Stimulated activated CD8-positive, alpha-beta memory T cell treated with anti-CD3 and anti-CD28 coated beads, Interleukin-4, amount 100 ng/mL, for 1 hour (primary cell): ENCODE measurements around the gene UBE2E1.

ENCODE experiments used
- DNase-seq, 2 donors: peaks; one replicate each; pipeline ENCODE4 v3.0.0-alpha.2; 2020; ENCODE audit warnings: low read depth in 2 of 2, low spot score in 1 of 2

UBE2E1 gene

DNA sequence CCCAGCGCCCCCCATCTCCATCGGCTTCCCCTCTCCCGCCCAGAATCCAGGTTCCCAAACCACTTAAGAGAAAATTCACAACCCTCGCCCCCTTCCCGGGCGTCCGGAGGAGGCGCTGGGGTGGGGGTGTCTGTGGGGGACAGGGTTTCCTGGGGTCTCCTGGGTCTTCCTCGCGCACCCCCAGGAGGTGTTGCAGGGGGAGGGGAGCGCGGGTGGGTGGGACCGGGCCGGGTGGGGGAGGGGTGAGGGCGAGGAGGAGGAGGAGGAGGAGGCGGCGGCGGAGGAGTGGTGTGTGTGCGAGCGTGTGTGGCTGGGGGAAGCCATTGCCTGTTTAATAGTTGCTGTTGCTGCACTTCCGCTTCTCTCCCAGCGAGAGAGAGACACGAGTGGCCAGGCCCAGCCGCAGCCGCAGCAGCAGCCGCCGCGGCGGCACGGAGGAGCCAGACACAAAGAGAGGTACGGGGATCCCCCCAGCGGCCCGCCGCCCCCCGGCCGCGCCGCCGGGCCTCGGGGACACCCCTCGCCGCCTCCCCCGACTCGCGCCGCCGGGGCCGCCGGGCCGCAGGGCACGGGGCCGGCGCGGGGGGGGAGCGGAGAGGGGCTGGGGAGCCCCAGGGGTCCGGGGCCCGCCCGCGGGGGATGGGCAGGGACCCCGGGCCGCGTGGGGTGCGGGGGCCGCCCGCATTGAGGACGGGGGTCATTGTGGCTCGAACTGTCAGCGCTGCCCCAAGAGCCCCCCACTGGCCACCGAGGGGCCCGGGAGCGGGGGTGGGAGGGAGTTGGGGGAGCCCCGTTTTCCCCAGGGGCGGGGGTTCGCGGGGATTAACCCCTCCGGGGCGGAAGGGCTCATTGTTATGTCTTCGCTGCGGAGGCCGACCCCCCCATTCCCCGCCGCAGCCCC, at the start of gene UBE2E1:
TSS of gene UBE2E1 (plus strand) at position 323 of the 901 bp plus-strand sequence. CDS start 1,315 bp downstream, outside the sequence.
- DNase-seq, result peak; percentile 28 to 43

GRCh38 chr3:23756206-23756840, 49.4 kb upstream of the UBE2E1 start:
- no peak for DNase-seq

DNA sequence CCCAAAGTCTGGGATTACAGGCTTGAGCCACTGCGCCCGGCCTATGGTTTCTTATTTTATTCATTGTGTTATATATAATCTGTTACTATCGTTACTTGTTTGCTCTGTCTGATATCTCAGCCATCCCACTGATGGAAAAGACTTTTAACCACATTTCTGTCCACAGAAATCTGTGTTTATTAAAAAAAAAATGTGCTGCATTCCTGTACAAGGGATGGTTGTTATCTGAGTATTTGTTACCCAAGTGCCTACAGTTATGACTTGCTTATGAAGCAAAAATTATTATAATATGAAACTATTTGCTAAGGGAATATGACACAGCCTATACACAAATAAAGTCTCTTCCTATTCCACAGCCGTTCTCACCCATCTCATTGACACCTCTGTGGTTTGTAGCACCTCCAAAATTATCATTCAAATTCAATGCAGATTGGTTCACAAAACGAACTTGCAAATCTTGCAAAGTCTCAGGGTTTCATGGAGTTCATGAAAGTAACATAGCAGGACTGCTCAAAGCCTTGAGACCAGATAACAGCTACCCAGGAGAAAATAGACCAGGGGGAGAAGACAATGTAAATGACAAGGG, 47.4 kb upstream of the UBE2E1 start:
- no peak for DNase-seq

GRCh38 chr3:23760325-23760724, 45.4 kb upstream of the UBE2E1 start:
- no peak for DNase-seq

GRCh38 chr3:23760871-23761373, 44.8 kb upstream of the UBE2E1 start:
- no peak for DNase-seq

DNA sequence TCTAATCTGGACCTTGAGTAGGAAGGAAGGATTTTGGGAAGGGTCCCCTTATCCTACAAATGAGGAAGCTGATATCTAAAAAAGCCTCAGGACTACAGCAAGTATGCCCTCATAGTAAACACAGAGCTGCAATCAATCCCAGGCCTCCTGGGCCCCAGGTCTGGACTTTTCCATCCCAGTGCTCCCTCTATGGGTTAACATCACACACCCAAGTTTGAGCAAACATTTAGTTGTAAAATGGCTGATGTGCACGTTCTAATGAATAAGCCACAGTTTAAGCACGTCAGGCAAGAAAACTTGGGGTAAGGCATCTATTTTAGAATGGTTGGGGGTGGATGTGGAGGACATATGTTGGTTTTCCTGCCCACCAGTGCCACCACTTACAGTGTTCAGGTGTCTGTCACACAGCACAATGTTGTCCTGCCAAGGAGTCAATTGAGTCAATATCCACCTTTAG, 44.3 kb upstream of the UBE2E1 start:
- DNase-seq, result no peak

- no peak for DNase-seq
Observed at GRCh38 chr3:23762214-23762613, 43.5 kb upstream of the UBE2E1 start.

DNA sequence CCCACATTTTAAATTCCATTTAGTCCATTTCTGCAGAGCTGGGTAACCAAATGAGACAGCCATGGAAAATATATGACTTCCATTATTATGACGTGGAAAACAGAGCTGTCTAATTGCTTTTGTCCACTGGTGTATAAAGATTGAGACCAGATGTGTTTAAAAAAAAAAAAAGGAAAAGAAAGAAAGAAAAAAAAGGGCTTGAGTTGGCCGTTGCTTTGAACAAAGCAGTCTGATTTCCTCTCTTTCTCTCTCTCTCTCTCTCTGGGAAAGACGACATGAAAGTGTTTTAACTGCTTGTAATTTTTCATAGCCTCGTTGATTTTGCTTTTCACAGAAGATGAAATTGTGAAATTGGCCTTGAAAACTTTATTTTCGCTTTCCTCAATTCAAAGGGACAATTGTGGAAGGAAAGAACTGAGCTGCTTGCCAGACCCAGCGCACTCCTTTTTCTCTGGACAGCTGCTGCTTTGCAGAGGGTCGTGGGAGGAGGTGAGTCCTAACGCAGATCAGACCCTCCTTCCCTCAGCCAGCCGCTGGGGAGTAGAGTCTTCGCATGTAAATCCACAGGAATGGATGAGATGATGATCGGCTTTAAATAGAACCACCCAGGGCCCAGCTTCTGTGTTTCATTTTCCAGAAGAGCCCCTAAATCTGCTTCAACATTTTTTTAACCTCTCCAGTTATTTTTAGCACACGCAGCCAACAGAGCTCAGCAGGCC, 42.8 kb upstream of the UBE2E1 start:
- no peak for DNase-seq

GRCh38 chr3:23764407-23764806, 41.3 kb upstream of the UBE2E1 start:
- no peak for DNase-seq

- DNase-seq, result no peak
Observed at GRCh38 chr3:23767546-23767945, 38.2 kb upstream of the UBE2E1 start.

DNA sequence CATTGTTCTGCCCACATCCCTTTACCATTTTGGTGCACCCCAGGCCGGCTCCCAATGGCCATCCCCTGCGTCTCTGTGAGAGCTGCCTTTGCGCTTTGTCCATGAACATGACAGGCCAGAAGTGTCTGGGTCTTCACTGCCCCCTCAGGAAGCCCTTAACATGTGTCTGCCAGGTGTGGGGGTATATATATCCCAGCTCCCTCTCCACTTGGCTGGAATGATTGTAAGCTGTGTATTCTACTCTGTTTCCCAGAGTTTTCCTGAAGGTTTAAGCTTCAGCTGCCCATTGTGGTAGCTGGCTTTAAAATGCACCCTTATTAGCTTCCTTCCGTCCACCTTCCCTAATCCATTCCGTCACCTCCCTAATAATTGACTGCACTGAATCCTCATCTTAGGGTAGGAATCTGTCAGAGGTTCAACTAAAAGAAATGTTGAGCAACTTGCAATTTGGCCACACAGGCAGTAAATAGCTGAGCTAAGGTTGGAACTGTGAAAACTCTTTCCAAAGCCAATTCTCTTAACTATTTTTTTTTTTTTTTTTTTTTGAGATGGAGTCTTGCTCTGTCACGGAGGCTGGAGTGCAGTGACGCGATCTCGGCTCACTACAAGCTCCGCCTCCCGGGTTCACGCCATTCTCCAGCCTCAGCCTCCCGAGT, 30.4 kb upstream of the UBE2E1 start:
- DNase-seq, result no peak

- no peak for DNase-seq
Observed at GRCh38 chr3:23776352-23776891, 29.3 kb upstream of the UBE2E1 start.

GRCh38 chr3:23778446-23778845, 27.3 kb upstream of the UBE2E1 start:
- no peak for DNase-seq

DNA sequence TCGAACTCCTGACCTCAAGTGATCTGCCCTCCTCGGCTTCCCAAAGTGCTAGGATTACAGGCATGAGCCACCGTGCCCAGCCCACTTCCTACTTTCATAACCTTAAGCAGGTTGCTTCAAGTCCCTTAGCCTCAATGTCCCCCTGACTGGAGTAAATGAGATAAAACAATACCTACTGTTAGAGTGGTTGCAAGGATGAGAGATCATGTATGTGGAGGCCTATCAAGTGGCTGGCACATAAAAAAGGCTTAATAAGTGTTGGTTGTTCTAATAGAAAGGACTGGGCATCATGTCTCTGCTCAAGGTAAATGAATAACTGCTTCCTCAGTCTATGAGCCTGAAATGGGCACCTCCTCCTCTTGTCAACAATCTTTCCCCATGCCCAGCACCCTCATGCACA, 25.9 kb upstream of the UBE2E1 start:
- no peak for DNase-seq

GRCh38 chr3:23781051-23781450, 24.7 kb upstream of the UBE2E1 start:
- DNase-seq, result no peak

- DNase-seq, result no peak
Observed at GRCh38 chr3:23781871-23782270, 23.9 kb upstream of the UBE2E1 start.

GRCh38 chr3:23785097-23785645, 20.6 kb upstream of the UBE2E1 start:
- no peak for DNase-seq

- no peak for DNase-seq
Observed at GRCh38 chr3:23785882-23786281, 19.9 kb upstream of the UBE2E1 start.

- DNase-seq, result no peak
Observed at GRCh38 chr3:23791678-23792077, 14.1 kb upstream of the UBE2E1 start.

- no peak for DNase-seq
Observed at GRCh38 chr3:23793528-23794134, 12.1 kb upstream of the UBE2E1 start.
